Epithelial cell of umbilical artery (primary cell): Measurements from ENCODE around the gene NOX1. TPM values are rescaled to one million over a fixed set of nuclear protein-coding genes. Genes with fewer than 3 reads are reported as not detected.

Experiments used
- total RNA-seq: library from RNA; depleted of rRNA; stranded (reverse); fragments of >200 nt; gene quantifications from 2 replicates; pipeline ENCODE4 v1.2.3, GENCODE V29; 2014

Gene NOX1
- not detected in 2 replicates for total RNA-seq

GRCh38 chrX:100874325-100874724 lies at the start of gene NOX1:
TSS of gene NOX1 (minus strand) at chrX:100874359. CDS start at chrX:100874139, 220 bp downstream.

DNA sequence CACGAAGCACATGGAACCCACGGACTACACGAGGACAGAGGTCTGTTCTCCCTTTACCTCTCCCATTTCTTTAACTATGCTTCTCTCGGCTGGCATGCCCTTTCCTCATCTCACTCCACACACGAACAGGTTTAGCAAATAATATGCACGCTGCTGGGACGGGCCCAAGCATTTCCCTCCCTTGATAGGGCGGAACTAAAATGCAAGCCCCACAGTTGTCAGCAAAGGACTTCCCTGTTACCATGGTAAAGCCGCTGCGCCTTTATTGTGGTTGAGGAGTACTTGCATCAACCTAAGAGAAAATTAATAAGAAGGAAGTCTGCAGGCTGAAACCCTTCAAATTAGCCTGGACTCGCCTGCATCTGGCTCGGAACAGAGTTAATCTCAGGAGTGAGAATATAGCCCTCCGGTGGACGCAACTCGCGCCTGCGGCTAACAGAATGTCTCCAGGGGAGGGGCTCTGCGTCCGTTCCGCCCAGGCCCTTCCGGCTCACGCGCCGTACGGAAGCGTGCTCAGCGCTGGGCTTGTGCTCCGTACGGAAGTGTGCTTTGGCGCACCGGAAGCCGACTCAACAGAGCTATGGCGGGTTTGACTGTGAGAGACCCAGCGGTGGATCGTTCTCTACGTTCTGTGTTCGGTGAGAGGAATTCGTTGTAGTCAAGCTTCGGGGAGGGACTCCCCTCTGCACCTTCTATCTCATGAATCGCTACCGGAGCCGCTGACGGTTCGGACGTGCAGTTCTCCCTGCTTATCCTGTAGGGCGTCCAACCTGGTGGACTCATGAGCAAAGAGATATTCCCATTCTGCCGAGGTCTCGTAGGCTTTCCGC lies 54.1 kb downstream of the NOX1 start, which contains the start of gene CSTF2:
TSS of gene CSTF2 (plus strand) at position 555 of the 830 bp plus-strand sequence. CDS start at position 581, 26 bp downstream.

Other genes starting within 250 kb of the NOX1 start
- 66.3 and 69.6 TPM in 2 replicates for gene TSPAN6, start 237.6 kb downstream of the NOX1 start, total RNA-seq
- 76.4 and 97.8 TPM in 2 replicates for gene SRPX2, start 230.2 kb downstream of the NOX1 start, total RNA-seq
- gene SYTL4, start 142.2 kb downstream of the NOX1 start, total RNA-seq: 20.4 and 33.1 TPM in 2 replicates
- gene CSTF2, start 54.0 kb downstream of the NOX1 start, total RNA-seq: 19.2 and 26.6 TPM in 2 replicates
- under 0.01 and 0.15 TPM in 2 replicates for gene XKRX, start 54.6 kb upstream of the NOX1 start, total RNA-seq
- gene ARL13A, start 95.3 kb upstream of the NOX1 start, total RNA-seq: not detected in 2 replicates
- gene TRMT2B, start 177.8 kb upstream of the NOX1 start, total RNA-seq: 14.3 and 27.2 TPM in 2 replicates
- 6.1 and 6.5 TPM in 2 replicates for gene TMEM35A, start 204.5 kb upstream of the NOX1 start, total RNA-seq
- gene CENPI, start 223.8 kb upstream of the NOX1 start, total RNA-seq: 26.0 and 32.4 TPM in 2 replicates